GM12878 (cell line): ENCODE data around the gene HIPK4. TPM values are rescaled to one million over a fixed set of nuclear protein-coding genes. Genes with fewer than 3 reads are reported as not detected.

Source experiments
- ATAC-seq: fragments of 200-7000 bp; cut with Tn5 transposase; 3 replicates; pipeline ENCODE4 v1.9.1; 2020; ENCODE audit warnings: mild to moderate bottlenecking, moderate library complexity
- BruUV-seq: library from RNA; stranded (reverse); fragments of 400-500 nt; replicated peaks from 2 replicates; lab custom pipeline; 2021; lab: Mats Ljungman, UMichigan
- CTCF ChIA-PET: fragments of 300-600 bp; sonication (Branson Sonifier 250); formaldehyde crosslinking; extraction: SDS; loops from one replicate; lab custom pipeline; 2021; ENCODE audit warnings: inconsistent platforms; lab: Yijun Ruan, JAX
- POLR2A ChIA-PET: fragments of 350-600 bp; formaldehyde crosslinking; extraction: SDS; loops from one replicate; lab custom pipeline; 2021; ENCODE audit warnings: inconsistent platforms; lab: Charles Lee
- RAD21 ChIA-PET: fragments of 300-600 bp; sonication (Branson Sonifier 250); formaldehyde crosslinking; loops from one replicate; lab custom pipeline; 2023; ENCODE audit warnings: antibody characterized with exemption; ENCODE audit not compliant: unreplicated experiment; lab: Charles Lee
- SMC1A ChIA-PET: fragments of 300-600 bp; sonication (Branson Sonifier 250); formaldehyde crosslinking; loops from one replicate; lab custom pipeline; 2023; ENCODE audit not compliant: unreplicated experiment, uncharacterized antibody; lab: Charles Lee
- DNase-seq: peaks from one replicate; pipeline ENCODE4 v3.0.0-alpha.2; 2011; ENCODE audit warnings: low read depth, low spot score
- FAIRE-seq: peaks from 3 replicates; lab custom pipeline; 2011; peaks lifted over from hg19 to GRCh38; lab: Jason Lieb, UNC
- H2AFZ ChIP-seq: 2 replicates; pipeline ENCODE4 v1.6.0; 2011; ENCODE audit warnings: low read depth, low read length, control low read depth; ENCODE audit not compliant: control insufficient read depth
- H3K27ac ChIP-seq: 2 replicates; pipeline ENCODE4 v1.5.1; 2011; ENCODE audit warnings: control low read depth; ENCODE audit not compliant: control insufficient read depth, insufficient read depth
- H3K27me3 ChIP-seq, 2 experiments: replicated peaks in 1 of 2; 2 replicates each; pipeline versions ENCODE4 v1.6.0 to v1.6.1; 2011; ENCODE audit warnings: low read length in 1 of 2; ENCODE audit not compliant: control insufficient read depth in 2 of 2, insufficient read depth in 2 of 2
- H3K36me3 ChIP-seq, 2 experiments: 2 replicates each; pipeline ENCODE4 v1.5.1; 2011; ENCODE audit warnings: low read length in 1 of 2; ENCODE audit not compliant: control insufficient read depth in 2 of 2, insufficient read depth in 2 of 2
- H3K4me1 ChIP-seq: 2 replicates; pipeline ENCODE4 v1.6.1; 2011; ENCODE audit warnings: mild to moderate bottlenecking, low read length, moderate library complexity, mixed read lengths; ENCODE audit not compliant: control insufficient read depth, insufficient read depth
- H3K4me2 ChIP-seq: 2 replicates; pipeline ENCODE4 v1.6.0; 2011; ENCODE audit warnings: control low read depth; ENCODE audit not compliant: control insufficient read depth, insufficient read depth
- H3K4me3 ChIP-seq: fragments of 200-600 bp; sonication (generic); 2 replicates; pipeline ENCODE4 v1.5.1; 2016
- H3K79me2 ChIP-seq: 2 replicates; pipeline ENCODE4 v1.6.0; 2011; ENCODE audit warnings: low read length; ENCODE audit not compliant: control insufficient read depth, insufficient read depth
- H3K9ac ChIP-seq: 2 replicates; pipeline ENCODE4 v1.8.0; 2011; ENCODE audit warnings: low read length, control low read depth, mixed read lengths; ENCODE audit not compliant: control insufficient read depth, insufficient read depth
- H3K9me3 ChIP-seq: replicated peaks from 3 replicates; pipeline ENCODE4 v1.5.1; 2011; ENCODE audit warnings: mild to moderate bottlenecking, low read length; ENCODE audit not compliant: control insufficient read depth, insufficient read depth
- H4K20me1 ChIP-seq: 2 replicates; pipeline ENCODE4 v1.6.0; 2011; ENCODE audit not compliant: control insufficient read depth, insufficient read depth
- ATF3 ChIP-seq: IDR thresholded peaks from 2 replicates; pipeline ENCODE4 v1.6.1; 2011; ENCODE audit warnings: low read depth, mild to moderate bottlenecking, low read length, moderate library complexity, borderline replicate concordance; ENCODE audit errors: extremely low read depth
- BRCA1 ChIP-seq: IDR thresholded peaks from 2 replicates; pipeline ENCODE4 v1.6.1; 2011; ENCODE audit warnings: low read depth, low read length, improper control_type of control experiment
- CREM ChIP-seq: IDR thresholded peaks from 2 replicates; pipeline ENCODE4 v1.6.1; 2014; ENCODE audit warnings: antibody characterized with exemption, low read depth
- DPF2 ChIP-seq: fragments of 450-650 bp; IDR thresholded peaks from 2 replicates; pipeline ENCODE4 v1.6.1; 2017; ENCODE audit warnings: mild to moderate bottlenecking
- E2F4 ChIP-seq: IDR thresholded peaks from 2 replicates; pipeline ENCODE4 v1.6.1; 2012; ENCODE audit warnings: low read depth, low read length, improper control_type of control experiment
- E4F1 ChIP-seq: fragments of 450-650 bp; IDR thresholded peaks from 2 replicates; pipeline ENCODE4 v1.6.1; 2018; ENCODE audit warnings: borderline replicate concordance, mild to moderate bottlenecking; ENCODE audit not compliant: partially characterized antibody
- IRF4 ChIP-seq: IDR thresholded peaks from 2 replicates; pipeline ENCODE4 v1.6.1; 2011; ENCODE audit warnings: low read depth, low read length
- PKNOX1 ChIP-seq: fragments of 450-650 bp; IDR thresholded peaks from 2 replicates; pipeline ENCODE4 v1.6.1; 2016; ENCODE audit warnings: mild to moderate bottlenecking
- POLR2AphosphoS2 ChIP-seq: IDR thresholded peaks from 2 replicates; pipeline ENCODE4 v1.6.1; 2011; ENCODE audit warnings: low read depth, mild to moderate bottlenecking, low read length, improper control_type of control experiment, moderate library complexity
- TCF7 ChIP-seq: IDR thresholded peaks from 2 replicates; pipeline ENCODE4 v1.6.1; 2014; ENCODE audit warnings: antibody characterized with exemption, borderline replicate concordance
- ZBED1 ChIP-seq: IDR thresholded peaks from 2 replicates; pipeline ENCODE4 v1.6.1; 2016; ENCODE audit warnings: borderline replicate concordance
- ZBTB33 ChIP-seq: fragments of 450-650 bp; IDR thresholded peaks from 2 replicates; pipeline ENCODE4 v1.6.1; 2017; ENCODE audit warnings: mild to moderate bottlenecking
- ZNF687 ChIP-seq: fragments of 450-650 bp; IDR thresholded peaks from 2 replicates; pipeline ENCODE4 v1.6.1; 2017; ENCODE audit warnings: mild to moderate bottlenecking, moderate library complexity
- WGBS: methylation state at CpG from one replicate; pipeline ENCODE4 v1.1.6; 2016; ENCODE audit warnings: low lambda C conversion rate; ENCODE audit not compliant: insufficient replicate concordance, insufficient coverage; ENCODE audit errors: missing lambda C conversion rate; 5-methylcytosine and 5-hydroxymethylcytosine counted together
- in situ Hi-C: fragments of 300-500 bp; cut with MboI; formaldehyde crosslinking; loops from 9 replicates; pipeline ENCODE4 v1.14.3; 2018; ENCODE audit warnings: mixed read lengths
- intact Hi-C: fragments of 100-400 bp; cut with micrococcal nuclease; formaldehyde crosslinking; loops from one replicate; pipeline ENCODE4 v1.14.2; 2022; ENCODE audit not compliant: unreplicated experiment
- polyA plus RNA-seq, 11 experiments: library from polyadenylated mRNA; depleted of rRNA in 4 of 11; unstranded in 6 of 11; stranded (reverse) in 5 of 11; fragments of >200 nt; fragmentation: Nextera tagmentation in 4 of 11; fragmentation: Illumina TruSeq in 1 of 11; extraction: Ambion mirVana in 4 of 11; extraction: Trizol in 1 of 11; gene quantifications; 1 replicate in 1 of 11; 2 replicates in 10 of 11; pipeline versions ENCODE4 v1.2.1 to v1.2.3, GENCODE V29; 2011 to 2016; ENCODE audit warnings: inconsistent platforms in 2 of 11, missing spikeins in 2 of 11, low read depth in 1 of 11
- total RNA-seq, 4 experiments: library from RNA; depleted of rRNA in 3 of 4; stranded (reverse); fragments of >200 nt in 3 of 4; fragmentation: Illumina TruSeq in 1 of 4; extraction: Trizol in 1 of 4; gene quantifications; 2 replicates each; pipeline versions ENCODE4 v1.2.1 to v1.2.3, GENCODE V29; 2013 to 2021

Gene HIPK4
- total and polyA plus RNA-seq, 10 of the 15 experiments (the other 5 are each of a cell fraction or from before 2014, with no cell fraction given): 0.07 to 0.13 (median 0.08) TPM; not detected in 7

- Histone ChIP-seq H3K4me1 (peaks cover 20% of the 10 kb centered on the region), H3K36me3 (no peaks in the 10 kb centered on the region), H4K20me1 (no peaks in the 10 kb centered on the region), H3K27ac (no peak overlapping the region), H3K4me3 (no peak overlapping the region), H3K27me3 (no peaks in the 10 kb centered on the region), H3K9me3 (no peaks in the 10 kb centered on the region), H3K79me2 (no peaks in the 10 kb centered on the region; the same call in 1 of the 2 replicates), H3K9ac (no peak overlapping the region), H2AFZ (no peak overlapping the region), H3K4me2 (no peak overlapping the region)
- intact Hi-C loops: no loop called here
- no peak for FAIRE-seq
- POLR2A ChIA-PET: interaction anchor here (2.4 to 2.7 kb wide), 2 partner anchors 11 kb away, joined by 12 to 20 read pairs; no protein-coding TSS in a partner anchor
- SMC1A ChIA-PET: interaction anchor here (1.0 kb wide), 1 partner anchor 29 kb away, joined by 3 read pairs; no protein-coding TSS in a partner anchor
- no TSS peak for BruUV-seq
- in situ Hi-C loops: no loop called here
- 47% methylated on average over 1 of the region's 3 CpGs for WGBS
- no peak for DNase-seq
- RAD21 ChIA-PET: interaction anchor here (2.5 kb wide), 1 partner anchor 11 kb away, joined by 15 read pairs; no protein-coding TSS in a partner anchor
- ATAC-seq: no peak
- CTCF ChIA-PET: interaction anchor here (8.0 kb wide), 1 partner anchor 11 kb away, joined by 52 read pairs; no protein-coding TSS in a partner anchor
- TF ChIP-seq E4F1 (no peak), E2F4 (no peak), ATF3 (no peak), BRCA1 (no peak), POLR2AphosphoS2 (no peak), CREM (no peak), PKNOX1 (no peak), DPF2 (no peak), IRF4 (no peak), ZNF687 (no peak), TCF7 (no peak), ZBED1 (no peak), ZBTB33 (no peak)
Observed at GRCh38 chr19:40431698-40432097, 41.7 kb upstream of the HIPK4 start.
